NCI-H2107 treated with DMSO at 0.1 percent for 48 hours (cell line): ENCODE data around the gene CACNA1H.

Experiments
- DNase-seq: peaks from one replicate; lab custom pipeline; 2025; ENCODE audit not compliant: unreplicated experiment; lab: John Stamatoyannopoulos, UW

The CACNA1H gene

GRCh38 chr16:1141716-1142115, 11.2 kb upstream of the CACNA1H start:
- DNase-seq, result no peak

- DNase-seq, result no peak
Observed at GRCh38 chr16:1142911-1143310, 10.0 kb upstream of the CACNA1H start.

GRCh38 chr16:1143761-1144450, 9.0 kb upstream of the CACNA1H start:
- DNase-seq, result no peak

- DNase-seq, result no peak
Observed at GRCh38 chr16:1144476-1145382, 8.2 kb upstream of the CACNA1H start.

GRCh38 chr16:1145383-1146100, 7.4 kb upstream of the CACNA1H start:
- no peak for DNase-seq

- no peak for DNase-seq
Observed at GRCh38 chr16:1146409-1146808, 6.5 kb upstream of the CACNA1H start.

GRCh38 chr16:1147027-1147426, 5.9 kb upstream of the CACNA1H start:
- DNase-seq, result no peak

- no peak for DNase-seq
Observed at GRCh38 chr16:1149101-1149636, 3.7 kb upstream of the CACNA1H start.

- no peak for DNase-seq
Observed at GRCh38 chr16:1150511-1150982, 2.4 kb upstream of the CACNA1H start.

- DNase-seq, result no peak
Observed at GRCh38 chr16:1151424-1152122, 1.3 kb upstream of the CACNA1H start.

GRCh38 chr16:1152123-1152638, 725 bp upstream of the CACNA1H start:
- DNase-seq, result no peak

GRCh38 chr16:1153480-1154160, 714 bp downstream of the CACNA1H start:
- DNase-seq, result no peak

- DNase-seq, result no peak
Observed at GRCh38 chr16:1154291-1154886, 1.5 kb downstream of the CACNA1H start.

GRCh38 chr16:1154887-1155331, 2.0 kb downstream of the CACNA1H start:
- no peak for DNase-seq

- no peak for DNase-seq
Observed at GRCh38 chr16:1155353-1156054, 2.6 kb downstream of the CACNA1H start.

GRCh38 chr16:1156055-1156982, 3.4 kb downstream of the CACNA1H start:
- DNase-seq, result no peak

- no peak for DNase-seq
Observed at GRCh38 chr16:1156983-1157638, 4.2 kb downstream of the CACNA1H start.
